Activated CD8-positive, alpha-beta memory T cell treated with anti-CD3 and anti-CD28 coated beads, Interleukin-2, amount 50 U/mL, for 1 hour (primary cell): ENCODE data around the gene CNTNAP2.

Experiments
- DNase-seq: peaks from one replicate; pipeline ENCODE4 v3.0.0-alpha.2; 2020; ENCODE audit errors: extremely low read depth

Gene CNTNAP2

GRCh38 chr7:148337995-148338747 lies 2221.6 kb downstream of the CNTNAP2 start:
- DNase-seq: no peak

- no peak for DNase-seq
Observed at GRCh38 chr7:148340438-148341280, 2224.1 kb downstream of the CNTNAP2 start.

GRCh38 chr7:148344406-148344805 lies 2227.8 kb downstream of the CNTNAP2 start:
- no peak for DNase-seq

- no peak for DNase-seq
Observed at GRCh38 chr7:148347981-148348380, 2231.4 kb downstream of the CNTNAP2 start.

GRCh38 chr7:148348466-148348865 lies 2231.9 kb downstream of the CNTNAP2 start:
- no peak for DNase-seq

- DNase-seq: no peak
Observed at GRCh38 chr7:148356303-148356702, 2239.7 kb downstream of the CNTNAP2 start.

GRCh38 chr7:148362541-148362940 lies 2245.9 kb downstream of the CNTNAP2 start:
- DNase-seq: no peak

GRCh38 chr7:148367731-148368475 lies 2251.3 kb downstream of the CNTNAP2 start:
- DNase-seq: no peak

- DNase-seq: no peak
Observed at GRCh38 chr7:148368562-148368961, 2252.0 kb downstream of the CNTNAP2 start.

GRCh38 chr7:148371280-148371937 lies 2254.8 kb downstream of the CNTNAP2 start:
- no peak for DNase-seq

GRCh38 chr7:148374396-148375259 lies 2258.0 kb downstream of the CNTNAP2 start:
- DNase-seq: no peak

- no peak for DNase-seq
Observed at GRCh38 chr7:148379677-148380076, 2263.1 kb downstream of the CNTNAP2 start.

GRCh38 chr7:148380596-148381419 lies 2264.2 kb downstream of the CNTNAP2 start:
- no peak for DNase-seq

- no peak for DNase-seq
Observed at GRCh38 chr7:148382596-148382995, 2266.0 kb downstream of the CNTNAP2 start.

- no peak for DNase-seq
Observed at GRCh38 chr7:148383651-148384050, 2267.1 kb downstream of the CNTNAP2 start.

- DNase-seq: no peak
Observed at GRCh38 chr7:148385009-148385682, 2268.5 kb downstream of the CNTNAP2 start.

GRCh38 chr7:148390381-148390780 lies 2273.8 kb downstream of the CNTNAP2 start:
- no peak for DNase-seq

GRCh38 chr7:148391591-148391990 lies 2275.0 kb downstream of the CNTNAP2 start:
- DNase-seq: no peak

- no peak for DNase-seq
Observed at GRCh38 chr7:148394582-148394981, 2278.0 kb downstream of the CNTNAP2 start.
